GM19043 (cell line): Measurements from ENCODE around the gene F8.
"Not testable (repeated sequence)": the region's sequence is repeated elsewhere in the genome, so short reads cannot be mapped to it uniquely, and the experiment has no call there.

ENCODE experiments used
- ATAC-seq: cut with Tn5 transposase; IDR thresholded peaks from one replicate; pipeline ENCODE4 v1.9.1; 2021; ENCODE audit warnings: low read depth; ENCODE audit not compliant: unreplicated experiment

Gene F8

GRCh38 chrX:155035688-155036087 lies 13.2 kb upstream of the F8 start:
- no peak for ATAC-seq

GRCh38 chrX:155031657-155032056 lies 9.1 kb upstream of the F8 start:
- no peak for ATAC-seq

- no peak for ATAC-seq
Observed at GRCh38 chrX:155028877-155029291, 6.4 kb upstream of the F8 start.

- no peak for ATAC-seq
Observed at GRCh38 chrX:155028129-155028528, 5.6 kb upstream of the F8 start.

- ATAC-seq = no peak
Observed at GRCh38 chrX:155027509-155028066, 5.1 kb upstream of the F8 start.

- peak; percentile 90 for ATAC-seq
Observed at GRCh38 chrX:155026727-155027508, 4.4 kb upstream of the F8 start, which contains the start of gene FUNDC2. Gene FUNDC2, plus strand, starts transcription at chrX:155026844. Its CDS starts 95 bp downstream, at chrX:155026939.

GRCh38 chrX:155026420-155026726 lies 3.9 kb upstream of the F8 start:
- no peak for ATAC-seq

GRCh38 chrX:155023907-155024833 lies 1.6 kb upstream of the F8 start:
- no peak for ATAC-seq

GRCh38 chrX:155020591-155020990 lies 1.9 kb downstream of the F8 start:
- ATAC-seq = no peak

- ATAC-seq = no peak
Observed at GRCh38 chrX:155009994-155010472, 12.5 kb downstream of the F8 start.

- not testable (repeated sequence) for ATAC-seq
Observed at GRCh38 chrX:155008578-155008977, 13.9 kb downstream of the F8 start.

GRCh38 chrX:155006913-155007671 lies 15.4 kb downstream of the F8 start:
- not testable (repeated sequence) for ATAC-seq

- not testable (repeated sequence) for ATAC-seq
Observed at GRCh38 chrX:155006379-155006778, 16.1 kb downstream of the F8 start.

GRCh38 chrX:155005190-155005589 lies 17.3 kb downstream of the F8 start:
- no peak for ATAC-seq

GRCh38 chrX:155001873-155002272 lies 20.6 kb downstream of the F8 start:
- no peak for ATAC-seq

GRCh38 chrX:155000841-155001240 lies 21.7 kb downstream of the F8 start:
- ATAC-seq = no peak

GRCh38 chrX:154998204-154998880 lies 24.2 kb downstream of the F8 start:
- no peak for ATAC-seq

GRCh38 chrX:154991476-154991875 lies 31.0 kb downstream of the F8 start:
- ATAC-seq = no peak

- ATAC-seq = no peak
Observed at GRCh38 chrX:154991039-154991438, 31.5 kb downstream of the F8 start.

- ATAC-seq = no peak
Observed at GRCh38 chrX:154990496-154990895, 32.0 kb downstream of the F8 start.
